ENCODE measurements around the gene PSMC4.

DNA sequence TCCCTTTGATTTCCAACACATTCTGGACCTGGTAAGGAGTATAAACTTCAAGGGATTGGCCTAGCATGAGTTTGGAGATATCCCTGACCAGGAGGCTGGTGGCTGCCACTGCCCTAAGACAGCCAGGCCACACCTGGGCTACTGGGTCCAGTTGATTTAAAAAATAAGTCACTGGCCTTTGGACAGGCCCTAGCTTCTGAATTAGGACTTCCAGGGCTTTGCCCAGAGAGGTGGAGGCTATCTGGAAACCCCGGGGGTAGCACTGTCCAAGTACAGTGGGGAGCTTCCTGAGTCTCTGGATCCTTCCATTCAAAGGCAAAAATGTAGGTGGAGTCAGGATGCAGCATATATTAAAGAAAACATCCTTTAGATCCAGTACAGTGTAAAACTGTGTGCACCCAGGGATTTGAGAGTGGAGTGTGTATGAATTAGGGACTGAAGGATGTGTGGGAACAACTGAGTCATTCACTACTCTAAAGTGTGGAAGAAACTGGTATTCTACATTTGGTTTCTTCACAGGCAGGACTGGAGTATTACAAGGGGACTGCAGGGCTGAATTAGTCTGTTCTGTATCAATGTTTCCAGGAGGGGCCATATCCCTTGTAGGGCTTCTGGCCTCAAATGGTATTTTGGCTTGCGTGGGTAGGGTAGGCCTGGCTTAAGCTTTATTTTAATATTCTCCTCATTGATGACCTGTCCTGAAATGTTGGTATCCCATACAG lies 21.8 kb upstream of the PSMC4 start:
- no peak for TF ChIP-seq EZH2phosphoT487 (IDR thresholded peaks at IDR 0.05; ENCODE audit: insufficient read depth, low read depth)
- TF ChIP-seq EZH2 (IDR thresholded peaks at IDR 0.05; ENCODE audit: insufficient read depth, poor library complexity, severe bottlenecking): no peak

Data from GM23248 (cell line).